Hematopoietic multipotent progenitor cell treated with erythropoietin and hydrocortisone succinate and interleukin-3 and kit ligand, for 17 days (in vitro differentiated cells): Measurements from ENCODE around the gene STPG2.

Experiments used
- DNase-seq: peaks from one replicate; pipeline ENCODE4 v3.0.0-alpha.2; 2015; ENCODE audit warnings: low spot score

Gene STPG2

DNA sequence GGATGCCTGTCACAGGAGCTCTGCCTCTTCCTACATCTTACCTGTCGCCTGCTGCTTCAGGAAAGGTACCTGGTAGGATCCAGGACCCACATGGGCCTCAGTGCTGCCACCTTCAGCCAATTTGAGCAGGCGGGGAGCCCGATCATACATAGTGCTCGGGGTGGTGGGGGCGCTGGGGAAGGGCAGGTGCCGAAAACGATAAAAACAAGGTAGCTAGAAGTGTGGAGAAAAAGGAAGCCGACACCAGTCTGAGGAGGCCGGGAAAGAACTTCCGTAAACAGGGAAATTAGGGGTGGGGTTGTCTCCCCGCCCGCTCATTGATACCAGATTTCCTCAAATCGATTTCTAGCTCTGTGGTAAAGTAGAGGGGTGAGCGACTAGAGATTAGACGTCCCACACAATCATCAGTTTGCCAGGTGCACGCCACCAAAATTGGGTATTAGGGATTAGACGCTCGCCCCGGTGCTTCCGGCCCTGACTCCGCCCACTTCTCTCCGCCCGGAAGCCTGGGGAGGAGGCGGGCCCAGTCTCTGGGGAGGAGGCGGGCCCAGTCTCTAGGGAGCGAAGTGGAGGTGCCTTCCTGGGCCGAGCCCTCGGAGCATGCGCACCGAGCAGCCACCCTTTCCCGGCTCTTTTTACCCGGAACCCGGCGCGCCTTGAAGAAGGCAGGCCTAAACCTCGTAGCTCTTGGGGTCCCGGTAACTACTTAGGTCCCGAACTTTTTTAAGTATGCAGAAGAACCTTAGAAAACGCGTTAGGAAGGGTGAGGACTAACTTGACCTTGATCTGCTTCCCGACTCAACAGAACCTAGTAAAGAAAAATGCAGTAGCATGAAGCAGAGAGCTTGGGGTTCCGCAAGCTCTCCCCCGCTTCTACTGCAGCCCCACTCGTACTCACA is at the start of gene STPG2:
Gene STPG2 (minus strand): TSS at position 476 of the 899 bp plus-strand sequence.
- DNase-seq = peak; percentile 93

DNA sequence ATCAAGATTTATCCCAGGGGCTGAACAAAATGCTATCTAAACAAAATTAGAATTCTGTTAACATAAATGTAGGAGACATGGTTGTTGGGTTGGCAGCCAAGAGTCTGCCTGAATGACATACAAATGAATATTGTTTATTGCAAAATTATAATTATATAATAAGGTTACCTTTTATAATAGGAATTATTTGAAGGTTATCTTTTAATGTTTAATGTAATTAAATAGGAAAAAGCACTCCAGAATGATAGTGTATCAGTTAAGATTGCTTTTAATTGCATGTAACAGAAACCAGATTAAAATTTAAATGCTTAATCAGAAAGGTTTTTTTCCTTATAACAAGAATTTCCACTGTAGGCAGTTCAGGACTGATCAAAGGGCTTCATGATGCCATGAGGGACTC is 42.0 kb upstream of the STPG2 start:
- DNase-seq = no peak

DNA sequence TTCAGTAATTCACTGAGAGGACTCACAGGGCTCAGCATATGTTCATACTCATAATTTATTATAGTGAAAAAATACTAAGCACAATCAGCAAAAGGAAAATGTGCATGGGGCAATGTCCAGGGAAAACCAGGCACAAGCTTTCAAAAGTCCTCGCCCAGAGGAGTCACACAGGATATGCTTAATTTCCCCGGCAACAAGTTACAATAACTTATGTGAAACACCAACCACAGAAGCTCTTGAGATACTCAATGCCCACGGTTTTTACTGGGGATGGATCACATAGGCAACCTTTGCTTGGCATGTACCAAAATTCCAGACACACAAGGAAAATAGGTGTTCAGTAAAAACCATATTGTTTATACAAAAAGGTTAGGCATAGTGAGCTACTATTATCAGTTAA is 38.5 kb upstream of the STPG2 start:
- DNase-seq = no peak

DNA sequence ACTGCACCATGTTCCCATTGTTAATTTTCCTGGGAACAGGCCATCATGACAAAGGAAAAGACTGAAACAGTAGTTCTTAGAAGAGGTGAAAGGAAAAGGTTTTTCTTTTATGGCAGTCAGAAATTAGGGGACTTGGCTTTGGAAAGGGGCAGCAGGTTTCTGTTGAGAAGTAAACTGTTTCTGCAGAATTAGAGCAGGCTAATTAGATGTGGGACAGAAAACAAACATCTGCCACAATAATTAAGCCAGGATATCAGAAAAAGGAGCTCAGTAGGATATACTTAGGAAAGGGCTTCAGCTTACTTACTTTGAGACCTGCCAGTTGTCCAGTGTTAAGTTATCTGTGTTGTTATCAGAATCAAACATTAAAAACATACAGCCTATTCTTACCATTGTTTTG is 36.7 kb upstream of the STPG2 start:
- DNase-seq = no peak

DNA sequence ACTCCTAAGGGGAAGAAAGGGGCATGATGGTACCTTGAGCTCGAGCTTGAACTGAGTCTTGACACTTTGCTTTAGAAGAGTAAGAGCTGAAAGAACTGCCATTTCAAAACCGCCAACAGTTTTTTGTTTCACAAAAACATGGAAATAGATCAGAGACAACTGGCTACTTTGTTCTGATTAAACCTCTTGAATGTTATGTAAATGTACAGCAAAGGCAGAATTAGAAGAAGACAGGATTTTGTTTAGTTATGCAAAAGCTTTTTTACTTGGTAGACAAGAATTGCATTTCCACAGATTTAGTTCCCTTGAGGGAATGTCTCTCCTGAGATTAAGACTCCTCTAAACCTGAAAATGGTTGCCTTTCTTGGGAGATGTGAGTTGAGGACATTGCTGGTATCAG is 33.3 kb upstream of the STPG2 start:
- DNase-seq = no peak

DNA sequence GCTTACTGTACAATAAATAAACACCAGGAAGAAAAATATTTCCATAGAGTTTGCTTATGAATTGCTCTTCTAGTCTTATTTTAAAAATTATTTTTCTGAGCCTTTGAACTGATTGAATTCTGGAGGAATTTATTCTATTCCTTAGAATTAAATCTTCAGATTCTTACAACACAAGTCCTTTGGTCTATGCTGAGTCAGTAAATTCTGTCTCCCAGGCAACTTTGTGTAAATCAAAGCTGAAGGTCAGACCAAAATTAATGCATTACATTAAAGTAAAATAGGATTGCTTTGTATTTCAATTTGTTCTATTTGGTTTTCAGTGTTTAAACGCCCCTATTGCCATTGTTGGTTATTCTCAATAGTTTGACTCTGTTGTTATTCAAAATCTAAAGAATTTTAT is 26.8 kb upstream of the STPG2 start:
- DNase-seq = no peak

DNA sequence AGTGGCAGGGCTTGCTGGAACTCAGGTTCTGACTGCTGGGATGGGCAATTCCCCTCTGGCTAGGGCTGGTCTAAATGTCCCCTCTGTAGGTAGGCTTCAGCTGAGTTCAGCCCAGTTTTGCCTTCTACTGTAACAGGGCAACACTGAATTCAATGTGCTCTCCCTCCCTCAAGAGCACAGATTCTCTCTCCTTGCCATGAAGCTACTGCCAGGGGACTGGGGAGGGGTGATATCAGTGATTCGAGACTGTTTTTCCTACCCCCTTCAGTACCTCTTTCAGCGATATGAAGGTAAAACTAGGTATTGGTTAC is 23.4 kb upstream of the STPG2 start:
- no peak for DNase-seq

DNA sequence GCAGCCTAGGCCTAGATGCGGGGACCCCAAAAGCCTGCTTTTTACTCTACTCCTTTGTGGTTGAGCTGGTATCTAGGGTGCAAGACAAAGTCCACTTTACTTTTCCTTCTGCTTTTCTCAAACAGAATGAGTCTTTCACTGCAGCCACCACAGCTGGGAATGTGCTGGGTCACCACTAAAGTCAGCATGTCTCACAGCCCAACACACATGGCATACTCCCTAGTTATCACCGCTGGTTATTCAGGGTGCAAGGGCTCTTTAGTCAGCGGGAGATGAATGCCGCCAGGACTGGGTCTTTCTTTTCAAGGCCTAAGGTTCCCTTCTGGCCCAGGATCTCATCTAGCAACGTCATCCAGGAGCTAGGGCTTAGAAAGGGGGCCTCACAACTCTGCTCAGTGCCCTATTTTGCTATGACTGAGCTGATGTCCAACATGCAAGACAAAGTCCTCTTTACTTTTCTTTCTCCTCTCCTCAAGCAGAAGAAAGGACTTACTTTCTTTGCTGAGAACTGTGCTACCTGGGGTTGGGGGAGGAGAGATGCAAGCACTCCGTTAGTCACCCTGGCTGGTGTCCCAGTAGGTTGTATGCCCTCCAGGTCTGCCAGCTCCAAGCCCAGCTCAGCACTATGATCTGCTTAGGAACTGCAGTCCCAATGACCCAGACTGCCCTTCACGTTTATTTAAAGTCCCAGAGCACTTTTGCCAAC is 22.9 kb upstream of the STPG2 start:
- no peak for DNase-seq

DNA sequence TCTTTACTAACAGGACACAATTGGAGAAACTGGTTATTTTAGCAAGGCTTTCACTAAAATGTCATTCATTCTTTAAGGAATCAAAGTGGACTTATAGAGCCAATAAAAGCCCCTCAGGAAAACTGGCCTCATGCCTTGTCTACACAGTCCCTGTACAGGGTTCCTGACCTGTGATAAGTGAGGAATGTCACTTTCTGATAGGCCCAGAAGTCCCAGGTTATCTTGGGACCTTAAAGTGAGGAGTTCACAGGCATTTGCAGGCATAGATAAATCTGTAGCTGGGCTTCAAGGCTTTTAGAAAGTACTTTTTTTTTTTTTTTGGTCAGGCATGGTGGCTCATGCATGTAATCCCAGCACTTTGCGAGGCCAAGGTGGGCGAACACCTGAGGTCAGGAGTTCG is 19.4 kb upstream of the STPG2 start:
- DNase-seq = no peak

DNA sequence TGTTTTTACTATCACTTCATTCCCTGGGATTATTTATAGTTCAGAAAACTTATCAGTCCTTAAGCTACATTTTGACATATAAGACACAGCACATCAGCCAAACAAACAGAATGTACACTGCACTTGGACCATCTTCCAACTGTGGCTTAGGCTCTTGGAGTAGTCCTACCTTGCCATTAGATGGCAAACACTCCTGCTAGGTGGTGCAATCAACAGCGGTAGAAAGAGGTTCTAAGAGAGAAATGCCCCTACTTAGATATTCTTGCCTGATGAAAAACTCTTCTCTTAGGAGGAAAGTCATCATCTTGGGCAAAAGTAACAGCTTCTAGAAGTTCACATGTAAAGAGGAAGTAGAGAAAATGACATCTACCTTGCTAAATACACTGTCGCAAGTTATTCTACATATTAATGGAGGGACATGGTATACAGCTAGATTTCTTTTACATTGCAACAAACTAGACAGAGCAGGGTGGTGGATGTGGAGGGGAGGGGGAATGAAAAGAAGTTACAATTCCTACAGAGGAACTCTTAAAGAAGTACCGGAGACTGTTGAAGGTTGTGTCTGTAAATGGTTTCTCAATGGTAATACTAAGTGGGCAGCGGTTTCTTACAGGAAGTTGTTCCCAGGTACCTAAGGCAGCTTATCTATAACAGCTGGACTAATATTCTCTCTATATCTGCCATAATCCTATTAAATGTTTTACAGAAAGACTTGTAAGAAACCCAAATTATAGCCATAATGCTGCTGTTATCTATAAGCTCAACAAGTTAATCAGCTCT is 8.1 kb upstream of the STPG2 start:
- DNase-seq = no peak

DNA sequence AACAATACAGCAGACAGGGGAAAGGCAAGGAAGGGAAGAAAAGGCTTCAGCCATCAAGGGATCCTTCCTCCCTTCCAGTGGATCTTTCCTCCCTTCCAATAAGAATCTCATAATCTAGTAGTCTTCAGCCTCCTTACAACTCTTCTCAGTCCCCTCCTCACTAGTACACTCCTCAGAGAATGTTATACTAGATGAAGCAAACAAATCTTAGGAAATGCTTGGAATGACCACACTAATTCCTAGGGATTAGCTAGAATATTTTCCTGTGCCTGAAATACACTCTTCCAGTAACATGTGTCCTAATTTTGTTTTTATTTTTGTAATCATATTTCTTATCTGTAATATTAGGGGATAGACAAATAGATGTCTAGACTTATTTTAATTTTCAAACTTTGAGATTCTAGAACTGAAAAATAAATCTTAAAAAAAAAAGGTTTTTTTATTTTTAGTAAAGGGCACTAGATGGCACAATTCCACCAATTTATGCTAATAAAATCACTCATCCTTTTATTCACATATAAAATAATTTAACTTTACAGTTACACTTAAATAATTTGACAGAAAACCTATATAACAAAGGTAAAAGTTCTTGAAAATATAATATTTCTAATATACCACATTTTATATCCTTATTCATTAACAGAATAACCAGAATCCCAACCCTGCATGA is 7.0 kb upstream of the STPG2 start:
- no peak for DNase-seq

DNA sequence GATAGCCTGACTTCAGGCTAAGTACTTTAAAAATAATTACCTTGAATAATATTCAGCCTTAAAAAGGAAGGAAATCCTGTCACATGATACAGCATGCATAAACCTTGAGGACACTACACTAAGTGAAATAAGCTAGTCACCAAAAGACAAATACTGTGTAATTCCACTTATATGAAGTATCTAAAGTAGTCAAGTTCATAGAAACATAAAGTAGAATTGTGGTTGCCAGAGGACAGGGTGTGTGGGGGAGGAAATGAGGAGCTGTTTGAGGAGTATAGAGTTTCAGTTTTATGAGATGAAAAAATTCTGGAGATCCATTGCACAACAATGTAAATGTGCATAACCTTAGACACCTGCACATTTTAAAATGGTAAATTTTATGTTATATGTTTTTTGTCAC is 5.6 kb upstream of the STPG2 start:
- no peak for DNase-seq

DNA sequence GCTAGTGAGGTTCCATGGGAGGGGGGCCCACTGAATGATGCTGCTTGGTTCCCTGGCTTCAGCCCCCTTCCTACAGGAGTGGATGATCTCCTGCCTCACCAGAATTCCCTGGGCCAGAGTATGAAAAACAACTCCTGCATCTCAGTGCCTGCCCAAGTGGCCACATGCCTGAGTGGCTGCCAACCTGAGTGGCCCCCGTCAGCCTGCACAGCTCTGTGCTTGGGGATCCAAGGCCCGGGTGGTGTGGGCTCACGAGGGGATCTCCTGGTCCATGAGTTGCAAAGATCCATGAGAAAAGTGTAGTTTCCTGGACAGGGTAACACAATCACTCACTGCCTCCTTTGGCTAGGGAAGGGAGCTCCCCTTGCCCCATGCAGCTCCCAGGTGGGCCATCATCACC is 17.1 kb downstream of the STPG2 start:
- no peak for DNase-seq

DNA sequence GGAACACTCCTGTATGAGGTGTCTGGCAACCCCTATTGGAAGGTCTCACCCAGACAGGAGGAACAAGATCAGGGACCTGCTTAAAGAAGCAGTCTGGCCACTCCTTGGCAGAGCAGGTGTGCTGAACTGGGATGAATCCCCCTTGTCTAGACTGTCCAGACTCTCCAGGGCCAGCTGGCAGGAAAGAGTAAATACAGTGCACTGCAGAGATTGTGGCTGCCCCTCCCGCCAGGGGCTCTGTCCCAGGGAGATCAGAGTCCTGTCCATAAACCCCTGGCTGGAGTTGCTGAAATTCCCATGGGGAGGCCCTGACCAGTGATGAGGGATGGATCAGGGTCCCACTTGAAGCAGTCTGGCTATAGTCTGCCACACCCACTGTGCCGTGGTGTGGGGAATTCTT is 17.7 kb downstream of the STPG2 start:
- no peak for DNase-seq

DNA sequence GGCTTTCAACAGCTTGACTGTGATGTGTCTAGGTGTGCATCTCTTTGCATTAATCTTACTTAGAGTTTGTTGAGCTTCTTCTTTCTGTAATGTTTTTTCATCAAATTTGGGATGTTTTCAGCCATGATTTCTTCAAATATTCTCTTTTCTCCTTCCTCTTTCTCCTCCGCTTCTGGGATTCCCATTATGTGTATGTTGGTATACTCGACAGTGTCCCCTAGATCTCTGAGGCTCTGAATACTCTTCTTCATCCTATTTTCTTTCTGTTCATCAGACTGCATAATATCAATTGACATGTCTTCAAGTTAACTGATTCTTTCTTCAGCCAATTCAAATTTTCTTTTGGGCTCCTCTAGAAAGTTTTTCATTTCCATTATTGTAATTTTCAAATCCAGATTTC is 25.9 kb downstream of the STPG2 start:
- no peak for DNase-seq

DNA sequence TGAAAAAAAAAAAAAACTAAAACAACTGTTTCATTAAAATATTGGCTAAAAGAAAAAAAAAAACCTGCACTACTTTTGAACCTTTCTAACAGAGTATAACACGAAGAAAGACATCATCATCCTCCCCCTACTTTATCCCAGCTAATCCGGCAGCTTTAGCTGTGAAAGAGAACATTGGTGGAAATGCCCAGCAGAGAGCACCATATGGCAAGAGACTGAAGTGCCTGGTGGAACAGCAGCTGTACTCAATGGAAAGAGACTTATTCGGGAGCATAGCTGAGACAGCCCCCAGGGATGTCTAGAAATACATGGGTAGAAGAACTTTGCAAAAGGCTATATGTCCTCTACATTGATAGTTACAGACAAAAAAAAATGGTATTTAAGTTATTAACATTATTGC is 30.3 kb downstream of the STPG2 start:
- DNase-seq = no peak

DNA sequence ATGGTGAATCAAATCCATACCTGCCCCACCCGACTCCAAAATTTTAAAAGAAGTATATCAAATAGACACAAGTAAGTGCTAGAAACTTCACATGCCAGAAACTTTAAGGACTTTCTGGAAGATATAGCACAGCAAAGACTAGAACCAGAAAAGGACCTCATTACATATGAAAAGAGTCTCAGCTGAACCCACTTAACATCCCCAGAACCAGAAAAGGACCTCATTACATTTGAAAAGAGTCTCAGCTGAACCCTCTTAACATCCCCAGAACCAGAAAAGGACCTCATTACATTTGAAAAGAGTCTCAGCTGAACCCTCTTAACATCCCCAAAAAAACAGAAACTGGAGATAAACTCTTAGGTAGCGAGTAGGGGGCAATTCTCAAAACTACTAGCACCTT is 32.3 kb downstream of the STPG2 start:
- no peak for DNase-seq

DNA sequence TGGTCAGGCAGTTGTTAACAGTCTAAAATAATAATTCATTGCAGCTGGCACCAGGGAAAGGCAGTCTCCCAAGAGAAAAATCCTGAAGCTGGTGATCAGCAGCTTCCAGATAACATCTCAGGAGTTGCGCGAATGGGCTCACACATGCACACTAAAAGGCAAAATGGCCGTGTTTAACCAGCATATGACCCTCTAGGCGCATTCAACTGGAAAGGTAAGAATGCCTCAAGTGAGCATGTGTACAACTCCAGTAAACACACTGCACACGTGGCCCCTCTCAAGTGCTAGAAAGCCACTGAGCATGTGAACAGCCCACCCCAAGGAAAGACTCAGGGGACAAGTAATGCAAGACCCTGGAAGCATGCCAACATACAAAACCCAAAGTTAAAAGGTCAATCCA is 33.1 kb downstream of the STPG2 start:
- no peak for DNase-seq

DNA sequence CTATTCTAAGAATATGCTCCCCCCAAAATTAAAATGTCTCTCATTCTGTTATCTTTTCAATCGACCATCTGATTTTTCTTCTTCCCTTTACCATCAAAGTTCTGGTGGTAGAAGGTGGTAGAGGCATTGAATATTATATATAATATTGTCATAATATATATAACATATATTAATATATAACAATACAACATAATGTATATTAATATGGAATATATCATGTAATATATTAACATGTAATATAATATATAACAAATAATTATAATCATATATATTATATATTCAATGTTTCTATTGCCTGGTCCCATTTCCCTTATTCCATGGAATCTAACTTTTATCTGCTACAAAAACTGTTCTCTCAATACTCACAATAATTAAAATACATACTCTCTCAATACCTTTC is 40.6 kb downstream of the STPG2 start:
- no peak for DNase-seq

DNA sequence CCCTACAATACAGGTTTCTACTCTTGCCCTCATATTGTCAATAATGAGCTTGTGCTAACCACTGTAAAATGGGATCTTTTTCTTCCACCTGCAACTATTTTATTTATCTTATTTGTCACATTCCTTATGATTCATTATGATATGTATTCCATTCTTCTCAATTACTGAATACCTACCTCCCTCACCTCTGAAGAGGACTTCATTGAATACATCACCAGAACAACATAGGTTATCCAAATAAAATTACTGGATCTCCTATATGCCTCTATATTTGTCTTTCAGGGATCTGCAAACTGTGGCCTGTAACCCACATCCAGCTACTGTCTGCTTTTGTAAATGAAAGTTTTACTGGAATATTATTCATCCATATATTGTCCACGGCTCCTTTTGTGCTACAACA is 41.3 kb downstream of the STPG2 start:
- DNase-seq = no peak

DNA sequence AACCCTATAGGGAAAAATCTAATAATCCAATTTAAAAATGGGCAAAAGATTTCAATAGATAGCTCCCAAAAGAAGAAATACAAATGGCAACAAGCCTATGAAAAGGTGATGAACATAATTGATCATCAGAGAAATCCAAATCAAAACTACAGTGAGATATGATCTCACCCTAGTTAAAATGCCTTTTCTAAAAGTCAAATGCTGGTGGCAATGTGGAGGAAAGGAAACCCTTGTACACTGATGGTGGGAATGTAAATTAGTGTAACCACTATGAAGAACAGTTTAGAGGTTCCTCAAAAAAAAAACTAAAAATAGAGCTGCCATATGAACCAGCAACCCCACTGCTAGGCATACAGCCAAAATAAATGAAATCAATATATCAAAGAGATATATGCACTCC is 44.5 kb downstream of the STPG2 start:
- no peak for DNase-seq

DNA sequence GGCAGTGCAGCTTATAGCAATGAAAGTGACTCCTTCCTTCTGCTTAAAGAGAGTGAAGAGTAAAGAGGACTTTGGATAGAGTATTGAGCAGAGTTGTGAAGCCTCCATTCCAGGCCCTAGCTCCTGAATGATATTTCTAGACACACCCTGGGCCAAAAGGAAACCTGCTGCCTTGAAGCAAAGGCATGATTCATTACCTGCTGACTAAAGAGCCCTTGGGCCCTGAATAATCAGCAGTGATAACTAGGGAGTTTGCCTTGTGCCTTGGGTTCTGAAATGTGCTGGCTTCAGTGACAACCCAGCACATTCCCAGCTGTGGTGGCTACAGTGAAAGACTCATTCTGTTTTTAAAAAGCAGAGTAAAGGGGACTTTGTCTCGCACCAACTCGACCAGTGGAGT is 49.2 kb downstream of the STPG2 start:
- DNase-seq = no peak

DNA sequence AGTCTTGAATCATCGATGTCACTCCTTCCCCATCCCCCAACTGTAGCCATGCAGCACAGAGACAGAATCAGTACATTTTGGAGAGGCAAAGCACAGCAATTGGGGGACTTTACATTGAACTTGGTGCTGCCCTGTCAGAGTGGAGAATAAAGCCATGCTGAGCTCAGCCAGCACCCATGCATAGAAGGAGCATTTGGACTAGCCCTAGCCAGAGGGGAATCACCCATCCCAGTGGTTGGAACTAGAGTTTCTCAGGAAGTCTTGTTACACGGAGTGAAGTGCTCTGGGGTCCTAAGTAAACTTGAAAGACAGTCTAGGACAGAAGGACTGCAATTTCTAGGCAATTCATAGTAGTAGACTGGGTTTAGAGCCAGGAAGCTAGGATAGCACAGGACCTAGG is 49.6 kb downstream of the STPG2 start:
- DNase-seq = no peak
